Heart left ventricle (tissue), 13 donors: ENCODE data around the gene CXXC1.

ENCODE experiments used
- CTCF ChIP-seq, 12 donors: fragments of 200-600 bp; sonication (generic) in 4 of 12; IDR thresholded peaks; one replicate each; pipeline versions ENCODE4 v1.5.0 to v1.8.0; 2018 to 2022; ENCODE audit warnings: antibody characterized with exemption in 12 of 12, mild to moderate bottlenecking in 5 of 12
- POLR2A ChIP-seq, 2 donors: fragments of 450-650 bp; IDR thresholded peaks; one replicate each; pipeline ENCODE4 v1.6.1; 2017; ENCODE audit warnings: antibody characterized with exemption in 2 of 2, mild to moderate bottlenecking in 2 of 2, moderate library complexity in 2 of 2
- donor health status: ischemic (EF 13 %, LVEDD 7.1; RV severe dilation, severe dysfunction).
- donor health status: DM: no; HTN: yes; CAD: no.
- donor health status: DM: no; HTN: no; CAD: no.
- donor health status: ischemic (EF 25% LVEDD 6.9; RV normal size, moderate dysfunction).
- donor health status: ischemic (EF 25% LVEDD 5.7; RV mildly dilated, moderate dysfunction).
- donor health status: ischemic (EF 35%, LVEDD 5.7; RV mildly dilated, moderate dysfunction).
- donor health status: nonischemic (EF 11% LVEDD 7.7; RV severe dilation, severe dysfunction).
- donor health status: DM: yes; HTN: yes; CAD: no.
- donor health status: PGD.
- donor health status: ischemic (EF 29% LVEDD 5.4; RV normal size, mild dysfunction).
- donor health status: nonischemic (EF 23%, LVEDD 6.1; RV moderate dilation, normal function).

- TF ChIP-seq CTCF (IDR thresholded peaks at IDR 0.05) (no peak), POLR2A (IDR thresholded peaks at IDR 0.05) (no peak)
Observed at GRCh38 chr18:50313873-50314460, 26.5 kb upstream of the CXXC1 start.
